Uterus (tissue), 2 donors: ENCODE measurements around the gene GRAP.
"Not testable (repeated sequence)": the region's sequence is repeated elsewhere in the genome, so short reads cannot be mapped to it uniquely, and the experiment has no call there.

Experiments
- CTCF ChIP-seq, 4 experiments: fragments of 200-600 bp in 2 of 4; fragments of 450-650 bp in 2 of 4; sonication (generic) in 2 of 4; IDR thresholded peaks; one replicate each; pipeline ENCODE4 v1.5.1; 2016 to 2019; ENCODE audit warnings: antibody characterized with exemption in 4 of 4, mild to moderate bottlenecking in 2 of 4, moderate library complexity in 1 of 4
- POLR2A ChIP-seq, 2 donors: fragments of 450-650 bp; IDR thresholded peaks; one replicate each; pipeline ENCODE4 v1.6.1; 2016; ENCODE audit warnings: antibody characterized with exemption in 2 of 2, mild to moderate bottlenecking in 1 of 2, moderate library complexity in 1 of 2

DNA sequence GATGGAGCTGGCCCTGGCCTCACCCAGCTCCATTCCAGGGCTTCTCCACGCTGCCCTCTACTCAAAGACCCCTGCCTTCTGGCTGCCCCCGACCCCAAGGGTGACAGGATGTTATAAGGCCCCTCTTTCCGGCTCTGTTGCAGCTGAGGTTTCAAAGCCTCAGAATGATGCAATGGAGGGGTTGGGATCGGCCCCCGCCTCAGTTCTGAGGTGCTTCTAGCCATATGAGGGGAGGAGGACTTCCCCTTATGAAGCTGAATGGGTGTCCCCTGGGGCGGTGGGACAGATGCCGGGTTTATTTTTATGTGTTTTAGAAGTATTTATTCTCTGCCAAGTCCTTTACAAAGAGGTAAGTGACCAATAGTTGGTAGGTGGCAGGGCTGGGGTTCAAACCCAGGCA is 2.1 kb upstream of the GRAP start:
- not testable (repeated sequence) for TF ChIP-seq CTCF, POLR2A (IDR thresholded peaks at IDR 0.05)
